GM21619 (cell line): Measurements from ENCODE around the gene PPP2R2D.
"Not testable (repeated sequence)": the region's sequence is repeated elsewhere in the genome, so short reads cannot be mapped to it uniquely, and the experiment has no call there.

Source experiments
- ATAC-seq: cut with Tn5 transposase; IDR thresholded peaks from one replicate; pipeline ENCODE4 v1.9.1; 2021; ENCODE audit not compliant: unreplicated experiment

The PPP2R2D gene

DNA sequence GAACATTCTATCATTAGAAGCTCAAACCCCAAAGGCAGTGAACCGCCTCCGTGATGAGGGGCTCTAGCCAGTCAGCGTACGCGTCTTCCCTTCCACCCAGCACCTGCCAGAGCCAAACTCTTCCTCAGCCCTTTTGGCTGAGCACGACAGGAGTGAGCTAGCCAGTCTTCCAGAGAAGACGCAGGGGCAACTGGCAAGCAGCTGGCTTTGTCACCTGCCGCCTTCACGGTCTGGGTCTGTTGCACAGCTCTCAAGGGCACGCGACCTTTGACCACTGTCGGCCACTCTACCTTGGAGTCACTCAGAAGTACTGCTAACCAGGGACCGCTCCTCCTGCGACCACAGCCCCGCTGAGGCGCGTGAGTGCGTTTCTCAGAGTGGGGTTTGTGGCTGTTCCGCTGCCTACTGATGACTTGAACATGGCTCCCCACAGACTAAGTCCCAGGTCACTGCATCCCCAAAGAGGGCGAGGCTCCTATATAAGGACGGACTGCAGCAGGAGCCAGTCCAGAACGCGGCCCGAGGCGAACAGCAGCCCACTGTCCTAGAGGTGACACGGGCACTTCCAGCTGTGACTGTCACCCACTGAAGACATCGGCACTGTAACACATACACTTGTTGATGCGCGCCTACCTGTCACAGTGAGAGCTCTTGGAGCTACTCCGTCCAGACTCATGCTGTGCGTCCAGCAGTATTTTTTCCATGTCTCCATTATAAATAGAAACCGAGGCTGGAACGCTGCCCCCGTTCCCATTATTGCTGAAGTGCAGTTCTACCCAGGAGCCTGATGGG lies 72.5 kb downstream of the PPP2R2D start:
- no peak for ATAC-seq

DNA sequence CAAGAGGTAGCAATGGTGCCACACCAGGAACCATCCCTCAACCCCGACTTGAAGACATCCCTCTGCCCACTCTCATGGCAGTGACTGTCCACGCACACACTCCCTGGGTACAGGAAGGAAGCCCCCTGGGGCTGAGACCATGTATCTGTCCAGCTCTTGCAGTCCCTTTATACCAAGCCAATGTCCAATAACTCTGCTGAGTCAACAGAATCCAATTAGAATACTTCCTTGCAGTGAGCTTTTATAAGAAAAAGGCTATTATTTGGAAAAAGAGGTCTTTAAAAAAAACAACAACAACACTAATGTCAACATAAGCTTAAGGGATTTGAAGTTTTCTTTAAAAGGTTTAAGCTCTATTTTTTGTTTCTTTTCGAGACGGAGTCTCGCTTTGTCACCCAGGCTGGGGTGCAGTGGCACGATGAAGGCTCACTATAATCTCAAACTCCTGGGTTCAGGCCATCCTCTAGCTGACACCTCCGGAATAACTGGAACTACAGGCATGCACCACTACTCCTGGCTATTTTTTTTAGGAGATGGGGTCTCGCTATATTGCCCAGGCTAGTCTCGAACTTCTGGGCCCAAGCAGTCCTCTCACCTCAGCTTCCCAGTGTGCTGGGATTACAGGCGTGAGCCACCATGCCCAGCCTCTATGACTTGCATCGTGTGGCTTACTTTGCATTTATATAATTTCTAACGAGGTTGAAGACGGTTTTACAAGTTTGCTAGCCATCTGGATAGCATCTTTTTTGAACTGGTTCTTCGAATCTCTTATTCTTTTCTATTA lies 73.4 kb downstream of the PPP2R2D start:
- ATAC-seq, result no peak

DNA sequence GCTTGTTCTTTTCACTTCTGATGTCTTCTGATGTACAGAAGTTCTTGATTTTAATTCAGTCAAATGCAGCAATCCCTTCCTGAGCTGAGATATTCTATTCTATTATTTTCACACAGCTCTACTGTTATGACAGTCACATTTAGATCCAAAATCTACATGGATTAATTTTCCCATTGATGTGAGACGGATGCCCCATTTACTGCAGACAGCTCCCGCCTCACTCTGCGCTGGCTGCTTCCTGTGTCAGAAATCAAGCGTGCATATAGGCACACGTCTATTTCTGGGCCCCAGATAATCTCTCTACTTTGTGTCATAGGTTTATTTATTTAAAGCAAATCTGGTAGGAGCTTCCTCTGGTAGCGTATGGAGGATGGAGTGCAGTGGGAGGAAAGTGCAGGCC lies 74.2 kb downstream of the PPP2R2D start:
- ATAC-seq, result no peak

DNA sequence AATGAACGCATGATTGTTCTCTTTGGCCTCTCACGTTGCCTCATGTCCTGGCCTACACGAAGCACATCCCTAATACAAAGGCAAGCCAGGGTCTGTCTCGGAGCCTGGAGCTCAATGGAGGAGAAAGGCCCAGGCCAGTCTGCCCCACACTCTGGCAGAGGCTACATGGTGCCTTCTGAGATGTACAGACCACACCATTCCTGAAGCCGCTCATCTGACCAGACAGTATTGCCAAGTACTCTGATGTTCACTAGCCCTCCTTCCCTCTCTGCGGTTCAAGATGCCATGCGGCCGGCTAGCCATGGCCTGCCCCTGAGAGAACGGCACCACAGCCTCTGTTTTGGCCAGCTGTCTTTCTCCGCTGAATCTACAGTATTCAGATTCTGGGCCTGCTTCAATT lies 75.0 kb downstream of the PPP2R2D start:
- no peak for ATAC-seq

DNA sequence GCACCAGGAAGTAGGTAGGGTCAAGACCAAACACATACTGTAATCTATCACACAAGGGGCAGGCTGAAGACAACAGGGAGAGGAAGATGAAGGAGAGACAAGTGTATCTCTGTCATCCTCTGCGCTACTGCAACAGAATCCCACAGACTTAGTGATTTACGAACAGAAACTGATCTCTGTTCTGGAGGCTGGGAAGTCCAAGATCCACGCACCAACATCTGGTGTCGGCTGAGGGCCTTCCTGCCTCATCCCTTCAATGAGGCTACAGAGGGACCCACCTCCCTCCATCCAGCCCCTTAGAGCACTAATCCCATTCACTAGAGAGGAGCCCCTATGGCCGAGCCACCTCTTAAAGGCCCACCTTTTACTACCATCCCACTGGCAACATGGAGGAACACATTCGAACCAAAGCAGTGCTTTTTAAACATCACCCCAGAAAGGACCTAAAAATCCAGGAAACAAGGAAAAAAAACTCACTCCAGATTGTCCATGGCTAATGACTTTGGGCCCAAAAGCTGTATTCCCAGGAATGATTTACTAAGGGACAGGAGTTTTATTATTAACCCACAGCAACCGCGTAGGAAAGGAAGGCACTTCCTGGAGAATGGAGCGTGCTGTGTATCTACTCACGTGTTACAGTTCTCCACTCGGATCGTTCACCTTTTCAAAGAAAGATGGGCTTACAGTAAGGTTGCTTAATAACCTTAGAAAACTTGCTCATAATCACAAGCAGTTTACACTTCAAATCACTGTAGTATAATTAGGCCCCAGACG lies 76.7 kb downstream of the PPP2R2D start:
- ATAC-seq, result no peak

DNA sequence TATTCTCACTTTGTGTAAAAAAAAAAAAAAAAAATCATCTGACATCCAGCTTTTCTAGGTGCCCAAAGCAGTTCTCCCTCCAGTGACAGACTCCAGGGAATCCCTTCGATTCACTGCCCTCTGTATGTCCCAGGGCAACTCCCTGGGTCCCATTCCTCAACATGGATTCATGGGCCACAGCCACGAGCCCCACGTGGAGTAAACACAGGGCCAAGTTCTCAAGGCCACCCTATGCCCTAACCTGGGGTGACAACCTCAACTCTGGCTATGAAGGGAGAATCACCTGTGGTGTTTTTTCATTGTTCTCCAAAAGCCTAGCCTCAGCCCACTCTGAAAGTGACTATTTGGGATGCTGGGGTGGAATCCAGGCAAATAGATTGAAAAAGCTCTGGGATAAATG lies 77.6 kb downstream of the PPP2R2D start:
- ATAC-seq, result no peak

DNA sequence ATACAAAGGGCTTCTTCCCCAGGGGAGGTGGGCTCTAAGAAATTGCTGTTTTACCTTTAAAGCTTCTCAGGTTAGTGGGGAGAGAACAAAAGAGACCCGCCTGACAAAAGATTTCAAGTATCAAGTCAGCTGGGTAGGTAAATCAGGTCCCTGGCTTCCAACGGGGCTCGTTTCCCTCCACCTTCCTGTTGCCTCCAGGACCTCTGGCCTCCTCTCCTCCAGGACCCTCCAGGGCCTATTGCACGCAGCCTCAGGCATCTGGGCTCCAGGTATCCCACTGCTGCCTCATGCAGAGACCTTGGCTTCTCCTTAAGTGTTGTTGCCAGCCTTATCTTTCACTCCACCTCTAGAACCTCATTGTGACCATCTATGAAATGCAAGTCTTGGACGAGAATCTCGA lies 78.0 kb downstream of the PPP2R2D start:
- no peak for ATAC-seq

DNA sequence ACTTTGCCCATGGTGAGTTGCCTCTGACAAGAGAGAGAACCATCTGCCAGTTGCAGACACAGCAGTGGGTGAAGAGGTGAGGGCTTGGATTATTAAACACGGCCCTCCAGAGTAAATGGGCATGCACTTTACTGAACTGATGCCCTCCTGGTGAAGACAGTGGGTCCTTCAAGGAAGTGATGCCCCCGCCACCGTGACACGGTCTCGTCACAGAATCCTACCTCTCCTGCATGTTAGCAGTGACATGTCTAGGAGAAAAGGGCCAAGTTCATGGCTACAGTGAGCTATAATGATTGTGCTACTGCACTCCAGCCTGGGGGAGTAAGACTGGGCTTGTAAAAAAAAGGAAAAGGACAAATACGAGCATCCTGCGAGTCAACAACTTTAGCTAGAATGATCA lies 78.5 kb downstream of the PPP2R2D start:
- ATAC-seq, result no peak

DNA sequence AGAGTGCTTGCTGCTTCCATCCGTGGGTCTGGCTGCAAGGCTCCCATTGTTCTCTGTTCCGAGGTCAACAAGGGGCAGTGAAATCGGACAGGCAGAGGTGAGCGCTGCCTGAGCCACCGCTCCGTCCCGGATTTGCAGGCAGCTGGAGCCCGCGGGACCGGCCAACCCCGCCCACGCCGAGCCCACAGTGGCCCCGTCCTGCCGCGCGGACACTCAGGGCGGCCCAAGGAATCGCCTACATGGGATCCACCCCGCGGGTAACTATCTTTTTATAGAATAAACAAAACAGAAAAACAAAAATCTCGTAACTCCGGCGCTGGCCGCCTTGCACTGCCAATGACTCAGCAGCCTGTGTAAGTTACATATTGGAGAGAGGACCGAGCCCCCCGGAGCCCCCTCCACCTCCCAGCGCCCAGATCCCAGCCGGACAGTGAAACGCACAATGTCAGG lies 79.0 kb downstream of the PPP2R2D start:
- ATAC-seq, result no peak

DNA sequence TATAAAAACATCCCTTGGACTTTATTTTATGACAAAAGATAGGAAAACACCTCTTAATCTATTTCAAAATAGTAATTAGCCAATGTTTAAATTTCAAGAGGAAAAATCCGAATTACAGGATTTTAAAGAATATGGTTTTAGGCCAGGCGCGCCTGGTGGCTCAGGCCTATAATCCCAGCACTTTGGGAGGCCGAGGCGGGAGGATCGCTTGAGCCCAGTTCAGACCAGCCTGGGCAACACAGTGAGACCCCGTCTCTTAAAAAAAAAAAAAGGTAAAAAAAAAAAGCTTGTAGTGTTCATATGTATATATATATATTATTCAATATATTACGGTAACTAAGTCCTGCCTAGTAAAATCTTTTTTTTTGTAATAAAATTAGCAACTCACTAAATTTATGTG lies 79.5 kb downstream of the PPP2R2D start:
- ATAC-seq, result no peak

DNA sequence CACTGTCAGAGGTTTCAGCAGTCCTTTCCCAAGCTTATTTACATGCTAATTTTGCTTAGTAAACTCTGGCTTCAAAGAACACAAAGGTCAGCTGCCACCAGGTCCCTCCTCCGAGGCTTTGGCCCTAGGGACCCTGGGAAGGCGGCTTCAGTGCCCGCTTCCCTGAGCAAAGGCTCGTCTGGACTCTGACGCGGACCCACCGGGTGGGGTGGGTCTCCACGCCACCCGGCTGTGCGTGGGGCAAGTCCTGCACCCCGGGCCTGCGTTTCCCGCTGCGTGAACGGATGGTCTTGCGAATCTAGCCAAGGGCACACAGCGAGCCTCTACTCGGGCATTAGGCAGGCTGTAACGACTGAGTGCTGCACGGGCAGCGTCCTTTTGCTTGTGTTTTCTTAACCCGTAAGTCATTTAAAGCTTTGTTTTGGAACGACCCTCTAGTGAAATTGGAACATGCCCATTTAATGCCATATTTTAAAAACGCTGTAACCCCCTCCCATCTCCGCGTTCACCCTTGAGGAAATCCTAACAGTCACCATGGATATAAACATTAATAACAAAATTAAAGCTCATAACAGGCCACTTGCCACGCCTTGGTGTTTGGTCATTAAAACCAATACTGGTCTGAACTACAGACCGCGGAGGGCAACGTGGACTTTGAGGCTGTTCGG lies 80.1 kb downstream of the PPP2R2D start:
- ATAC-seq, result no peak

DNA sequence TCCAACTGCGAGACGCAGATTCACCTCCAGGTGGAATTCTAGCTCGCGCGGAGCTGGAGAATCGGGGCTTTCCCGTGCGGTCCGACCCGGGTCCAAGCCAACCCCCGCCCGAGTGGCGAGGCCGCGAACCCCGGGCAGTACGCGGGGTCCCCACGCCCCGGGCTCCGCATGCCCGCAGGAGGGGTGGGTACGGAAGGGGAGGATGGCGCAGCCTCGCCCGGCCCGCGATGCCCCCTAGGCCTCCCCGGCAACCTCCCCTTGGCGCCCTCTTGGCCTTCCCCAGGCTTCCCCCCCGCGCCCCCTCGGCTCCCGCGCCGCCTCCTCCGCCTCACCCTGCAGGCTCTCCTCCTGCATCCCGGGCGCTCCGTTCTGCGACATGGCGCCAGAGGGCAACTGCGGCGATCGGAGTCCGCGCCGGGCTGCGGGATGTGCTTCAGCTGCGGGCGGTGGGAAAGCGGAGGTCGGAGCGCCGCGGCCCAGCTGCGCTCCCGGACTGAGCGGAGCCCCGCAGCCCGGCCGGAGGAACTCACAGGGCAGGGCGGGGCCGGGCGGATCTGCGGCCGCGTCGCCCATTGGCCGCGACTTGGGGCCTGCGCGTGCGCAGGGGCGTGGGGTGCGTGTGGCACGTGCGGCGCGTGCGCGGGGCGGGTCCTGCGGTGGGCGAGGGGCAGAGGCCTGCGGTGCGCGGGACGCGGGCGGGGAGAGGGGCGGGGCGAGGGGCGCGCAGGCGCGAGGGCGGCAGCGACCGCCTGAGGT lies 80.8 kb downstream of the PPP2R2D start, which contains the start of gene BNIP3:
TSS of gene BNIP3 (minus strand) at position 495 of the 756 bp plus-strand sequence. CDS start at position 378, 117 bp downstream.
- ATAC-seq, result peak; percentile 79

DNA sequence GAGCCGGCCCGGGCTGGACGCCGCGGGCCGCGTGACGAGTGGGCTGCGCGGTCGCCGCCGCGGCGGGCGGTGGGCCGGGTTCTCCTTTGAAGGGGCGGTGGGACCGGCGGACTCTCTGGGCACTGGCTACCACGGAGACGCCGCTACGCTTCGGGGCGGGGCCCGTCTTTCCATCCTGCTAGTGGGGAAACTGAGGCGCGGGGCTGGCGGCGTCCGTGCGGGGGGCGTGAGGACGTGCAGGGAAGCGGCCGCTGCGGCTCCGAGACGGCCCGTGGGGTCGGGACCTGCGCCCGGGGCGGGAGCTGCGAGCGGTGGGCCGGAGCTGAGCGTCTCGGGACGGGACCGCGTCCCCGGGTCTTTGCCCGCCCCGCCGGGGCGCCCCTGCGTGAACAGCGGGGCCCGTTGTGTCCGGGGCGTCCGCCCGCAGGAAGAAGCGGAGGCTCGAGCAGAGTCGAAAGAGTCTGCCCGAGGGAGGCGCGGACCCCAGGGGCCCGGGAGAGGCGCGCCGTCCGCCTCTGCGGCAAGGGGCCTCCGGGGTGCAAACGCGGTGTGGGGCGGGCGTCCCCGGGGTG lies 81.5 kb downstream of the PPP2R2D start:
- ATAC-seq, result peak; percentile 26

DNA sequence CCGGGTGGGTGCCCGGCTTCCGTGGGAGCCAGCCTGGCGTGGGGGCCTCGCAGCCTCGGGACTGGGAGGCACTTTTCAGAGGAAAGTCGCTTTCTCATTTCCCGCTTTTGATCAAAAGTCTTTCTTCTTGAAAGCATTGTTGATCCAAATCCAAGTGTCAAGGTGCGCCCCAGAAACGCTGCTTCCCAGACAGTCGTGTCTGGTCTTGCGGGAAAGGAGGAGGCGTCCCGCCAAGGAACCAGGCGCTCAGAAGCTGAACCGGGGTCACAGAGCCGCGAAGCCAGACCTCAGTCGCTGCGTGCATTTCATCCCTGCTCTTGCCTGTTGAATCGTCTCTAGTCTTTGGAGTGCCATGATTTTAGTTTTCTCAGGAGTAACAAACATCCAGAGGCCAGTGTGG lies 82.0 kb downstream of the PPP2R2D start:
- ATAC-seq, result no peak

DNA sequence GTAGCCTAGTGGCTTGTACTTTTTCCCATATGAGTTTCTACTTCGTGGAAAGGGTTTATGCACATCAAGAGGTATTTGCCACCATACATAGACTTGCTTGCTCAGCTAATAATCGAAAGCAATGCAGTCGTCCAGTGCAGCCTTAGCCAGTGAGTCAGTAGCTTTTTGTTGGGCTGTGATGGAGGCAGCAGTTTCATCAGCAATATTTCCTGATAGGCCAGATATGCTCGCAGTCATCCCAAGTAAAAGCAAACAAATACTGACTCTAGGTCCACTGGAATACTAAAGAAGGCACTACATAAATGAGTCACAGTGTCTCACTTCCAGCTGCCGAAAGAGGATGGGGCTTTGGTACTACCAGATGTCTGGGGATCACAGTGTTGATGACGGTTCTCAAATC lies 83.0 kb downstream of the PPP2R2D start:
- ATAC-seq, result no peak

DNA sequence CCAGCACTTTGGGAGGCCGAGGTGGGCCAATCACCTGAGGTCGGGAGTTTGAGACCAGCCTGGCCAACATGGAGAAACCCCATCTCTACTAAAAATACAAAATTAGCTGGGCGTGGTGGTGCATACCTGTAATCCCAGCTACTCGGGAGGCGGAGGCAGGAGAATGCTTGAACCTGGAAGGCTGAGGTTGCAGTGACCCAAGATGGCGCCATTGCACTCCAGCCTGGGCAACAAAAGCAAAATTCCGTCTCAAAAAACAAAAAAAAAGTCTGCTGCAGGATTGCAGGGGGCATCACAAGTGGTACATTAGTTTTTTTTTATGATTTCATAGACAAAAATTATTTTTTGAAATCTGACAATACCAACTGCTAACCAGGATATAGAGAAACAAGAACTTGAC lies 86.0 kb downstream of the PPP2R2D start:
- ATAC-seq, result not testable (repeated sequence)

DNA sequence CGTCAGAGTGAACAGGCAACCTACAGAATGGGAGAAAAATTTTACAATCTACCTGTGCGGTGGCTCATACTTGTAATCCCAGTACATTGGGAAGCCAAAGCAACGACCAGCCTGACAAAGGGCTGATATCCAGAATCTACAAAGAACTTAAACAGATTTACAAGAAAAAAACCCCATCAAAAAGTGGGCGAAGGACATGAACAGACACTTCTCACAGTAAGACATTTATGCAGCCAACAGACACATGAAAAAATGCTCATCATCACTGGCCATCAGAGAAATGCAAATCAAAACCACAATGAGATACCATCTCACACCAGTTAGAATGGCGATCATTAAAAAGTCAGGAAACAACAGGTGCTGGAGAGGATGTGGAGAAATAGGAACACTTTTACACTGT lies 86.5 kb downstream of the PPP2R2D start:
- not testable (repeated sequence) for ATAC-seq

DNA sequence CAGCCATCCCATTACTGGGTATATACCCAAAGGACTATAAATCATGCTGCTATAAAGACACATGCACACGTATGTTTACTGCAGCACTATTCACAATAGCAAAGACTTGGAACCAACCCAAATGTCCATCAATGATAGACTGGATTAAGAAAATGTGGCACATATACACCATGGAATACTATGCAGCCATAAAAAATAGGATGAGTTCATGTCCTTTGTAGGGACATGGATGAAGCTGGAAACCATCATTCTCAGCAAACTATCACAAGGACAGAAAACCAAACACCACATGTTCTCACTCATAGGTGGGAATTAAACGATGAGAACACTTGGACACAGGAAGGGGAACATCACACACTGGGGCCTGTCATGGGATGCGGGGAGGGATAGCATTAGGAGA lies 87.0 kb downstream of the PPP2R2D start:
- not testable (repeated sequence) for ATAC-seq

DNA sequence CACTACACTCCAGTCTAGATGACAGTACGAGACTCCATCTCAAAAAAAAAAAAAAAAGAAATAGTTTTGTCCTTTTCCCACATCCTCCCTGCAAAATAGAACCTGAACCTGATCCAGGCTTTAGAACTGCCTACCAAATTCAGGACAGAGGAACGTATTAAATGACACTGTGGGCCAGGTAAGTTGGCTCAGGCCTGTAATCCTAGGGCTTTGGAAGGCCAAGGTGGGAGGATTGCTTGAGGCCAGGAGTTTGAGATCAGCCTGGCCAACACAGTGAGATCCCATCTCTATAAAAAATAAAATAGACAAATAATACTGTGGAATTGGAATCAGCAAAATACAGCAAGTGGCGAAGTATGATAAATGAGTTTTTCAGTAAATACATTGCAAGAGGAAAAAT lies 90.9 kb downstream of the PPP2R2D start:
- ATAC-seq, result no peak

DNA sequence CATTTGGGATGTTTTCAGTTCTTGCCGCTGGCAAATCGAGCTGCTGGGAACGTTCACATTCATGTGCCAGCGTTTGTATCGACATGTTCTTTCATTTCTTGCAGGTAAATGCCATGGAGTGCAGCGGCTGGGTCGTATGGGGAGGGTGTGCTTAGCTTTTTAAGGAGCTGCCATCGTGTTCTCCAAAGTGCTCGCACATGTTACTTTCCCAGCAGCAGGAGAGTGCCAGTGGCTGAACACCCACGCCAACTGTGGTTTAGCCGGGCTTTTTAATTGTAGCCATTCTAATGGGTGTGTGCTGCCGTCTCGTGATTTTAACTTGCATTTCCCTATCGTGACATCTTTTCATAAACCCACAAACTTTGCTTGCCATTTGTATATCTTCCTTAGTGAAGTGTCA lies 92.5 kb downstream of the PPP2R2D start:
- no peak for ATAC-seq
